Non-pigmented ciliary epithelial cell (primary cell): ENCODE data around the gene SRGAP2C.
"Not testable (repeated sequence)": the region's sequence is repeated elsewhere in the genome, so short reads cannot be mapped to it uniquely, and the experiment has no call there.

Experiments
- DNase-seq: peaks from one replicate; pipeline ENCODE4 v3.0.0-alpha.2; 2010; ENCODE audit warnings: low read depth

Gene SRGAP2C

GRCh38 chr1:121337958-121338357 lies 153.2 kb downstream of the SRGAP2C start:
- not testable (repeated sequence) for DNase-seq

GRCh38 chr1:121339611-121340010 lies 154.8 kb downstream of the SRGAP2C start:
- DNase-seq: not testable (repeated sequence)

- peak; percentile 15 for DNase-seq
These were observed 158.6 kb downstream of the SRGAP2C start for GRCh38 chr1:121343311-121343906.

GRCh38 chr1:121344355-121344754 lies 159.6 kb downstream of the SRGAP2C start:
- not testable (repeated sequence) for DNase-seq

GRCh38 chr1:121346654-121347053 lies 161.9 kb downstream of the SRGAP2C start:
- not testable (repeated sequence) for DNase-seq

- DNase-seq: not testable (repeated sequence)
These were observed 162.7 kb downstream of the SRGAP2C start for GRCh38 chr1:121347476-121347875.

- DNase-seq: not testable (repeated sequence)
These were observed 163.3 kb downstream of the SRGAP2C start for GRCh38 chr1:121348115-121348514.

- not testable (repeated sequence) for DNase-seq
These were observed 164.7 kb downstream of the SRGAP2C start for GRCh38 chr1:121349332-121349967.

- DNase-seq: not testable (repeated sequence)
These were observed 171.1 kb downstream of the SRGAP2C start for GRCh38 chr1:121355711-121356420.

- DNase-seq: not testable (repeated sequence)
These were observed 172.0 kb downstream of the SRGAP2C start for GRCh38 chr1:121356819-121357218.

- not testable (repeated sequence) for DNase-seq
These were observed 175.8 kb downstream of the SRGAP2C start for GRCh38 chr1:121360531-121360930.

GRCh38 chr1:121361451-121362233 lies 176.9 kb downstream of the SRGAP2C start:
- DNase-seq: not testable (repeated sequence)

GRCh38 chr1:121362234-121362883 lies 177.6 kb downstream of the SRGAP2C start:
- DNase-seq: not testable (repeated sequence)

- not testable (repeated sequence) for DNase-seq
These were observed 180.5 kb downstream of the SRGAP2C start for GRCh38 chr1:121365316-121365715.

GRCh38 chr1:121365723-121366122 lies 180.9 kb downstream of the SRGAP2C start:
- DNase-seq: not testable (repeated sequence)

- not testable (repeated sequence) for DNase-seq
These were observed 181.4 kb downstream of the SRGAP2C start for GRCh38 chr1:121366171-121366570.

GRCh38 chr1:121368910-121369309 lies 184.1 kb downstream of the SRGAP2C start:
- not testable (repeated sequence) for DNase-seq

- not testable (repeated sequence) for DNase-seq
These were observed 185.2 kb downstream of the SRGAP2C start for GRCh38 chr1:121369959-121370358.

- DNase-seq: not testable (repeated sequence)
These were observed 190.1 kb downstream of the SRGAP2C start for GRCh38 chr1:121374851-121375367.

GRCh38 chr1:121376986-121377385 lies 192.2 kb downstream of the SRGAP2C start:
- not testable (repeated sequence) for DNase-seq

- not testable (repeated sequence) for DNase-seq
These were observed 194.0 kb downstream of the SRGAP2C start for GRCh38 chr1:121378757-121379156.
